ENCODE data around the gene MACO1. TPM values are rescaled to one million over a fixed set of nuclear protein-coding genes. Genes with fewer than 3 reads are reported as not detected.

MACO1 gene
- total and polyA plus RNA-seq, 2 of the 13 experiments (the other 11 are each of a cell fraction or from before 2014, with no cell fraction given) = 9.7 to 17.0 TPM

DNA sequence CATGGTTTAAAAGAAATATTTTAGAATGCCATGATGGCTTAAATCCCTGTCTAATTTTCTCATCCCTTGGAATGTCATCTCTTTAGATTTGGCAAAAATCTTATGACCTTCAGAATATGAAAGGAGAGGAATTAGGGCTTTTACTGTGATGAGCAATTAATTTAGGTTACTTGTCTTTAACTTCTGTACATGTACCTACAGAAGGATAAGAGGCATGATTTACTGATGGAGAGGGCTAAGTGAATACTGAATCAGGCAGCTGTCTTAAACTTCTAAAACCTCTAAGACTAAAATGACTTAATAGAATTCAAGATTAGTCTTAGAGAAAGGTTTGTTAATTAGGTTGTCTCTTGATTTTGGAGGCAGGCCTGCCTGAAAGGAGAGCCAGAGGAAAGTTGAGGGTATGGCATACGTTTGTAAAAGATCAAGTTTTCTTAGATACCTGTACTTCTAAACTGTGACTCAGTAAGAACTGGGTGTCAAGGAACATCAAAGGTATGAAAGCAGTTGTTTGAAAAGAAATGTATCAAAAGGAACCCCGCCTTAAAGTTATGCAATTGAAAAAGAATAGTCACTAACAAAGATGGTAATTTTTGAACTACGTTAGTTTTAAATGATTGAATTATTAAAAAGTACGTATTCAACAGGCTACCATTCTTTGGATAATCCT is 12.5 kb downstream of the MACO1 start (continued):
- TF ChIP-seq, protein P1, sequence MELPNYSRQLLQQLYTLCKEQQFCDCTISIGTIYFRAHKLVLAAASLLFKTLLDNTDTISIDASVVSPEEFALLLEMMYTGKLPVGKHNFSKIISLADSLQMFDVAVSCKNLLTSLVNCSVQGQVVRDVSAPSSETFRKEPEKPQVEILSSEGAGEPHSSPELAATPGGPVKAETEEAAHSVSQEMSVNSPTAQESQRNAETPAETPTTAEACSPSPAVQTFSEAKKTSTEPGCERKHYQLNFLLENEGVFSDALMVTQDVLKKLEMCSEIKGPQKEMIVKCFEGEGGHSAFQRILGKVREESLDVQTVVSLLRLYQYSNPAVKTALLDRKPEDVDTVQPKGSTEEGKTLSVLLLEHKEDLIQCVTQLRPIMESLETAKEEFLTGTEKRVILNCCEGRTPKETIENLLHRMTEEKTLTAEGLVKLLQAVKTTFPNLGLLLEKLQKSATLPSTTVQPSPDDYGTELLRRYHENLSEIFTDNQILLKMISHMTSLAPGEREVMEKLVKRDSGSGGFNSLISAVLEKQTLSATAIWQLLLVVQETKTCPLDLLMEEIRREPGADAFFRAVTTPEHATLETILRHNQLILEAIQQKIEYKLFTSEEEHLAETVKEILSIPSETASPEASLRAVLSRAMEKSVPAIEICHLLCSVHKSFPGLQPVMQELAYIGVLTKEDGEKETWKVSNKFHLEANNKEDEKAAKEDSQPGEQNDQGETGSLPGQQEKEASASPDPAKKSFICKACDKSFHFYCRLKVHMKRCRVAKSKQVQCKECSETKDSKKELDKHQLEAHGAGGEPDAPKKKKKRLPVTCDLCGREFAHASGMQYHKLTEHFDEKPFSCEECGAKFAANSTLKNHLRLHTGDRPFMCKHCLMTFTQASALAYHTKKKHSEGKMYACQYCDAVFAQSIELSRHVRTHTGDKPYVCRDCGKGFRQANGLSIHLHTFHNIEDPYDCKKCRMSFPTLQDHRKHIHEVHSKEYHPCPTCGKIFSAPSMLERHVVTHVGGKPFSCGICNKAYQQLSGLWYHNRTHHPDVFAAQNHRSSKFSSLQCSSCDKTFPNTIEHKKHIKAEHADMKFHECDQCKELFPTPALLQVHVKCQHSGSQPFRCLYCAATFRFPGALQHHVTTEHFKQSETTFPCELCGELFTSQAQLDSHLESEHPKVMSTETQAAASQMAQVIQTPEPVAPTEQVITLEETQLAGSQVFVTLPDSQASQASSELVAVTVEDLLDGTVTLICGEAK (IDR thresholded peaks at IDR 0.05) = no peak
- TF ChIP-seq, protein P1 (CRISPR knock-in tag; IDR thresholded peaks at IDR 0.05) = no peak
- TF ChIP-seq ZNF781 (CRISPR knock-in tag; IDR thresholded peaks at IDR 0.05; ENCODE audit: borderline replicate concordance, not compliant biosample characterization) (no peak), ZNF451 (CRISPR knock-in tag; IDR thresholded peaks at IDR 0.05) (no peak), ZNF44 (CRISPR knock-in tag; IDR thresholded peaks at IDR 0.05) (no peak), ZSCAN12 (CRISPR knock-in tag; IDR thresholded peaks at IDR 0.05) (no peak), ZNF160 (CRISPR knock-in tag; IDR thresholded peaks at IDR 0.05) (no peak), NR3C1 (CRISPR knock-in tag; IDR thresholded peaks at IDR 0.05) (no peak), NR2F1 (CRISPR knock-in tag; IDR thresholded peaks at IDR 0.05) (no peak)
- TF ChIP-seq, protein P2, sequence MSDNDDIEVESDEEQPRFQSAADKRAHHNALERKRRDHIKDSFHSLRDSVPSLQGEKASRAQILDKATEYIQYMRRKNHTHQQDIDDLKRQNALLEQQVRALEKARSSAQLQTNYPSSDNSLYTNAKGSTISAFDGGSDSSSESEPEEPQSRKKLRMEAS (IDR thresholded peaks at IDR 0.05) = no peak

Measured in HepG2 (cell line).